Stimulated activated CD4-positive, alpha-beta T cell treated with anti-CD3 and anti-CD28 coated beads, Interleukin-15, amount 100 ng/mL, for 48 hours (primary cell): Measurements from ENCODE around the gene HELT.
"Not testable (repeated sequence)": the region's sequence is repeated elsewhere in the genome, so short reads cannot be mapped to it uniquely, and the experiment has no call there.

ENCODE experiments used
- DNase-seq, 2 donors: peaks; one replicate each; pipeline ENCODE4 v3.0.0-alpha.2; 2020; ENCODE audit warnings: low read depth in 2 of 2

HELT gene

GRCh38 chr4:185017964-185018772 is at the start of gene HELT:
Gene HELT, plus strand, starts transcription at chr4:185018490. Its CDS starts 439 bp downstream, at chr4:185018929.
- DNase-seq: no peak

GRCh38 chr4:184968784-184969201 is 49.5 kb upstream of the HELT start:
- DNase-seq: no peak

GRCh38 chr4:184969610-184970009 is 48.7 kb upstream of the HELT start:
- DNase-seq: no peak

- DNase-seq: no peak
Measured at GRCh38 chr4:184972991-184973390, 45.3 kb upstream of the HELT start.

- DNase-seq: not testable (repeated sequence)
Measured at GRCh38 chr4:184976348-184976747, 41.9 kb upstream of the HELT start.

GRCh38 chr4:184977747-184978146 is 40.5 kb upstream of the HELT start:
- DNase-seq: no peak

- no peak for DNase-seq
Measured at GRCh38 chr4:184978211-184978610, 40.1 kb upstream of the HELT start.

- no peak for DNase-seq
Measured at GRCh38 chr4:184979461-184980124, 38.7 kb upstream of the HELT start.

- DNase-seq: no peak
Measured at GRCh38 chr4:184980261-184980660, 38.0 kb upstream of the HELT start.

- DNase-seq: peak; percentile 31 to 56
Measured at GRCh38 chr4:184983672-184984356, 34.5 kb upstream of the HELT start.

GRCh38 chr4:184987493-184988031 is 30.7 kb upstream of the HELT start:
- DNase-seq: no peak

GRCh38 chr4:184988611-184989010 is 29.7 kb upstream of the HELT start:
- no peak for DNase-seq

- not testable (repeated sequence) for DNase-seq
Measured at GRCh38 chr4:184989283-184989682, 29.0 kb upstream of the HELT start.

GRCh38 chr4:184990131-184990530 is 28.2 kb upstream of the HELT start:
- DNase-seq: not testable (repeated sequence)

GRCh38 chr4:184991860-184992259 is 26.4 kb upstream of the HELT start:
- no peak for DNase-seq

- no peak for DNase-seq
Measured at GRCh38 chr4:184992422-184992821, 25.9 kb upstream of the HELT start.

- DNase-seq: no peak
Measured at GRCh38 chr4:184993247-184993646, 25.0 kb upstream of the HELT start.

GRCh38 chr4:184994010-184994622 is 24.2 kb upstream of the HELT start:
- no peak for DNase-seq

- no peak for DNase-seq
Measured at GRCh38 chr4:184994623-184995010, 23.7 kb upstream of the HELT start.

- DNase-seq: not testable (repeated sequence)
Measured at GRCh38 chr4:184997656-184998055, 20.6 kb upstream of the HELT start.

GRCh38 chr4:185002784-185003183 is 15.5 kb upstream of the HELT start:
- no peak for DNase-seq
